GM18868 (cell line): Measurements from ENCODE around the gene PIAS4.

Source experiments
- ATAC-seq: cut with Tn5 transposase; IDR thresholded peaks from one replicate; pipeline ENCODE4 v1.9.1; 2021; ENCODE audit warnings: mild to moderate bottlenecking, moderate library complexity; ENCODE audit not compliant: unreplicated experiment

The PIAS4 gene

GRCh38 chr19:3976495-3977241 lies 30.9 kb upstream of the PIAS4 start:
- no peak for ATAC-seq

GRCh38 chr19:3977242-3978143 lies 30.0 kb upstream of the PIAS4 start:
- ATAC-seq, result no peak

- ATAC-seq, result no peak
Measured at GRCh38 chr19:3978145-3978544, 29.4 kb upstream of the PIAS4 start.

GRCh38 chr19:3979289-3979673 lies 28.3 kb upstream of the PIAS4 start:
- no peak for ATAC-seq

- no peak for ATAC-seq
Measured at GRCh38 chr19:3979674-3980352, 27.7 kb upstream of the PIAS4 start.

- ATAC-seq, result no peak
Measured at GRCh38 chr19:3980353-3981251, 26.9 kb upstream of the PIAS4 start.

GRCh38 chr19:3981373-3981735 lies 26.2 kb upstream of the PIAS4 start:
- no peak for ATAC-seq

GRCh38 chr19:3981736-3982681 lies 25.5 kb upstream of the PIAS4 start:
- ATAC-seq, result no peak

GRCh38 chr19:3982701-3983541 lies 24.6 kb upstream of the PIAS4 start:
- ATAC-seq, result no peak

GRCh38 chr19:3983542-3983914 lies 24.0 kb upstream of the PIAS4 start:
- ATAC-seq, result no peak

GRCh38 chr19:3983936-3984583 lies 23.5 kb upstream of the PIAS4 start:
- ATAC-seq, result no peak

GRCh38 chr19:3984584-3984907 lies 23.0 kb upstream of the PIAS4 start:
- no peak for ATAC-seq

- peak; percentile 46 for ATAC-seq
Measured at GRCh38 chr19:3984908-3985642, 22.5 kb upstream of the PIAS4 start, which contains the start of gene EEF2. TSS of gene EEF2 (minus strand) at chr19:3985463. CDS start at chr19:3985380, 83 bp downstream.

- no peak for ATAC-seq
Measured at GRCh38 chr19:3985643-3986259, 21.8 kb upstream of the PIAS4 start.

GRCh38 chr19:3986260-3987041 lies 21.1 kb upstream of the PIAS4 start:
- ATAC-seq, result no peak

- no peak for ATAC-seq
Measured at GRCh38 chr19:3987619-3988371, 19.7 kb upstream of the PIAS4 start.
